Thoracic aorta endothelial cell (primary cell): Measurements from ENCODE around the gene ATP8A1. TPM values are rescaled to one million over a fixed set of nuclear protein-coding genes. Genes with fewer than 3 reads are reported as not detected.

ENCODE experiments used
- total RNA-seq: library from RNA; depleted of rRNA; stranded (reverse); fragments of >200 nt; gene quantifications from 2 replicates; pipeline ENCODE4 v1.2.3, GENCODE V29; 2012

Gene ATP8A1
- 8.8 and 10.5 TPM in 2 replicates for total RNA-seq

DNA sequence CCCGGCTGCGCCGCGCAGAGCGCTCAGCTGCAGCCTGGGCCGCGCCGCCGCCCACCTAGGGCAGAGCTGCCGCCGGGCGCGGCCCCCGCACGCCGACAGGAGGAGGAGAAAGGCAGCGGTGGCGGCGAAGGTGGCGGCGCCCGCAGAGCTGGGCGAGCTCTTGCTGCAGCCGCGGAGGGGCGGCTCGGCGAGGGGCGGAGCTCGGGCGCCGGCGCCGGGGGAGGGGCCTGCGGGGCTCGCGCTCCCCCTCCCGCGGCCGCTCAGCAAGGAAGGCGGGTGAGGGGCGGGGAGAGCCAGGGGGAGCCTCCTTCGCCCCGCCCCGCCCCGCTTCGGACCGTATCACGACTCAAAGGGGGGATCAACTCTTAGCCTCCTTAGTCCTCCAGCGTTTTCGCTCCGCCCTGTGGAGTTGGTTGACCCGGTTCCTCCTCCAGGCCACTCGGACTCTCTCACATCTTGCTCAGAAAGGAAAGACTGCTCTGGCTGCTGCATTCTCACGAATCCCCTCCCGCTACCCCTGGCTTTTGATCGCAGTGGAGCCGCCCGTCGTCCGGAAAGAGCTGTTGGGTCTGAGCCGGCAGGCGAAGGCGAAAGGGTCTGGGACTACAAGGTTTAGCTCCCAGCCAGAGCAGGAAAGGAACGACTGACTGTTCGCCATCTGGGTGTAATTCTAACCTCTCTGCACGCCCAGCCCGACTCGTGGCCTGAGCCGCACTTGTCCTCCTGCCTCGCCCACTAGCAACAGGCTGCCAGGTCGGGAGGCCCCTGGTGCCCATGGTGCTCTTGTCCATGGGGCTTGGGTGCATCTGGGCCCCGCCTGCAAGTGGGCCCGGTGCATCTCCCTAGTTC lies at the start of gene ATP8A1:
ATP8A1 (minus strand) TSS at position 162 of the 849 bp plus-strand sequence. CDS start 232 bp downstream, outside the sequence.

DNA sequence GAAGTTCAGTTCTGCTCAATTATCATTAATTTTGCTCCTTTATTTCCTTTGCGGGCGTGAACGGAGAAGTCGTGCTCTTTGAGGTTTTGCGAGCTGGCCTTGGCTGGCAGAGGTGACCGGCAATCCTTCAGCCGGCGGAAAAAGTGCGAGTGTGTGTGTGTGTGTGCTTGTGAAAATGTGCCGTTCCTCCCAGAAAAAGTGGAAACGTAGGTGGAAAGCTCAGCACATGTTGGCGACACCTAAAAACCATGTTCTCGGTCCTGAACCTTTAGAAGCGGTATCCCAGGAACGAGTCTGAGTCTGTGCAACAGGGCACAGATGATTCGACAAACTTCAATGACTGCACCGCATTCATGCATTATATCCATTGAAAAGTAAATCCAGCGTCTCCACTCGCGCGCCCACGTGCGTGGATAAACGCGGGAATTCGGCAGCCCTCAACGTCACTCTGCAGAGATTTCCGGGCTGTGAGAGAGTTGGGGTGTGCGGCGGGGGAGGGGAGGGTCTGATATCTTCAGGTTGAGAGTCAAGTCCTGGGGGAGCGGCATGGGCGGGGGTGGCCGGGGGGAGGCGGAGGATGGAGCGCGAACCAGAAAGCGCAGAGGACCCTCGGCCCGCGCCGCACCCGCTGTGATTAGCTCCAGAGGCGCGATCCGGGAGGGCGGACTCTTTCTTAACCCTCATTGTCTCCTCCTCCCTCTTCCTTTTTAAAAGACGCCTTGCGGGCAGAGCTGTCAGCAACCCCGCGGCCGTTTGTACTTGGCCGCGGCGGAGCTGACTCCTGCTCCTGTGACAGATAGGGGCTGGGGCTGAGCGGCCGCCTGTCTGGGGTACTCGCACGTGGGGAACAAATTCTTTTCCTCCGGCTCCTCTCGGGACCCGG lies 259.9 kb downstream of the ATP8A1 start, which contains the start of gene SHISA3:
SHISA3 (plus strand) TSS at position 737 of the 883 bp plus-strand sequence. CDS start 569 bp downstream, outside the sequence.

Other genes with a start within 250 kb of the ATP8A1 start
- gene GRXCR1, start 235.6 kb upstream of the ATP8A1 start, total RNA-seq = not detected in 2 replicates